Measurements from ENCODE around the gene OR13J1. TPM values are rescaled to one million over a fixed set of nuclear protein-coding genes. Genes with fewer than 3 reads are reported as not detected.
"Not testable (repeated sequence)": the region's sequence is repeated elsewhere in the genome, so short reads cannot be mapped to it uniquely, and the experiment has no call there.

OR13J1 gene
- total RNA-seq, 2 experiments from 2014 or later: not detected

GRCh38 chr9:35892051-35892450, 21.9 kb upstream of the OR13J1 start:
- Histone ChIP-seq H3K4me3 (ENCODE audit: low read length) (no peak overlapping the region), H3K36me3 (ENCODE audit: insufficient read depth, low read length) (no peaks in the 10 kb centered on the region), H3K27me3 (ENCODE audit: control insufficient read depth in 1 of 2, insufficient read depth in 2 of 2, low read length in 2 of 2) (peaks cover 2 to 10% of the 10 kb centered on the region in 2 experiments), H3K27ac (ENCODE audit: low read depth in 1 of 2, low read length in 2 of 2) (no peak overlapping the region), H3K4me1 (ENCODE audit: insufficient read depth, low read length) (no peaks in the 10 kb centered on the region), H3K9me3 (ENCODE audit: control insufficient read depth in 1 of 2, insufficient read depth in 1 of 2, low read length in 2 of 2) (no peaks in the 10 kb centered on the region)
- no peak overlapping the region for H3K27ac Mint-ChIP-seq
- no peaks in the 10 kb centered on the region for H3K9me3 Mint-ChIP-seq
- DNase-seq: no peak
- ChIA-PET POLR2A (no interaction called here), CTCF (interaction anchor here (1.5 kb wide), 1 partner anchor 10 kb away, joined by 4 read pairs; no protein-coding TSS in a partner anchor)
- ATAC-seq (ENCODE audit: poor library complexity): no peak
- H3K4me3 Mint-ChIP-seq: no peak overlapping the region
- H3K27me3 Mint-ChIP-seq: peaks cover 14% of the 10 kb centered on the region
- H3K4me1 Mint-ChIP-seq (ENCODE audit: low read depth): no peaks in the 10 kb centered on the region
- intact Hi-C loops (cut with DNase I, micrococcal nuclease): no loop called here
- no peaks in the 10 kb centered on the region for H3K36me3 Mint-ChIP-seq (ENCODE audit: low read depth)
- TF ChIP-seq CTCF (IDR thresholded peaks at IDR 0.05): no peak

GRCh38 chr9:35891646-35892045, 21.4 kb upstream of the OR13J1 start:
- H3K27me3 Mint-ChIP-seq: peaks cover 14% of the 10 kb centered on the region
- no peaks in the 10 kb centered on the region for H3K4me1 Mint-ChIP-seq (ENCODE audit: low read depth)
- ATAC-seq (ENCODE audit: poor library complexity) (no peak), DNase-seq (no peak)
- no peaks in the 10 kb centered on the region for H3K36me3 Mint-ChIP-seq (ENCODE audit: low read depth)
- CTCF ChIA-PET: interaction anchor here (1.5 kb wide), 1 partner anchor 9 kb away, joined by 4 read pairs; no protein-coding TSS in a partner anchor
- Histone ChIP-seq H3K4me1 (ENCODE audit: insufficient read depth, low read length) (no peaks in the 10 kb centered on the region), H3K27ac (ENCODE audit: low read depth in 1 of 2, low read length in 2 of 2) (no peak overlapping the region), H3K9me3 (ENCODE audit: control insufficient read depth in 1 of 2, insufficient read depth in 1 of 2, low read length in 2 of 2) (no peaks in the 10 kb centered on the region), H3K27me3 (ENCODE audit: control insufficient read depth in 1 of 2, insufficient read depth in 2 of 2, low read length in 2 of 2) (peaks cover 2 to 10% of the 10 kb centered on the region in 2 experiments), H3K36me3 (ENCODE audit: insufficient read depth, low read length) (no peaks in the 10 kb centered on the region), H3K4me3 (ENCODE audit: low read length) (no peak overlapping the region)
- POLR2A ChIA-PET: no interaction called here
- H3K9me3 Mint-ChIP-seq: no peaks in the 10 kb centered on the region
- intact Hi-C loops (cut with DNase I, micrococcal nuclease): no loop called here
- TF ChIP-seq CTCF (IDR thresholded peaks at IDR 0.05): no peak
- no peak overlapping the region for H3K4me3 Mint-ChIP-seq
- no peak overlapping the region for H3K27ac Mint-ChIP-seq

GRCh38 chr9:35884908-35885307, 14.7 kb upstream of the OR13J1 start:
- H3K36me3 Mint-ChIP-seq (ENCODE audit: low read depth); CTCF ChIA-PET; H3K27me3 Mint-ChIP-seq; H3K27me3 ChIP-seq (ENCODE audit: control insufficient read depth in 1 of 2, insufficient read depth in 2 of 2, low read length in 2 of 2); H3K4me3 Mint-ChIP-seq; DNase-seq; H3K27ac ChIP-seq (ENCODE audit: low read depth in 1 of 2, low read length in 2 of 2); POLR2A ChIA-PET; H3K4me1 Mint-ChIP-seq (ENCODE audit: low read depth); H3K4me3 ChIP-seq (ENCODE audit: low read length); H3K36me3 ChIP-seq (ENCODE audit: insufficient read depth, low read length); H3K9me3 Mint-ChIP-seq; ATAC-seq (ENCODE audit: poor library complexity); H3K9me3 ChIP-seq (ENCODE audit: control insufficient read depth in 1 of 2, insufficient read depth in 1 of 2, low read length in 2 of 2); H3K27ac Mint-ChIP-seq; H3K4me1 ChIP-seq (ENCODE audit: insufficient read depth, low read length): not testable (repeated sequence)
- intact Hi-C loops (cut with DNase I, micrococcal nuclease): loop anchor here (5.0 to 10.0 kb wide), 5 partner anchors 58 to 768 kb away; partner anchors contain the start of genes FAM221B (in 2 of the 2), TMEM8B (in 2 of the 2) and ATOSB (in 1 of the 2)

GRCh38 chr9:35882996-35883395, 12.8 kb upstream of the OR13J1 start:
- no peak for TF ChIP-seq CTCF (IDR thresholded peaks at IDR 0.05)
- Histone ChIP-seq H3K4me1 (ENCODE audit: insufficient read depth, low read length) (no peaks in the 10 kb centered on the region), H3K9me3 (ENCODE audit: control insufficient read depth in 1 of 2, insufficient read depth in 1 of 2, low read length in 2 of 2) (peaks cover 0 to 2% of the 10 kb centered on the region in 2 experiments), H3K27ac (ENCODE audit: low read depth in 1 of 2, low read length in 2 of 2) (no peak overlapping the region), H3K36me3 (ENCODE audit: insufficient read depth, low read length) (no peaks in the 10 kb centered on the region), H3K4me3 (ENCODE audit: low read length) (no peak overlapping the region), H3K27me3 (ENCODE audit: control insufficient read depth in 1 of 2, insufficient read depth in 2 of 2, low read length in 2 of 2) (no peaks in the 10 kb centered on the region)
- H3K4me1 Mint-ChIP-seq (ENCODE audit: low read depth): no peaks in the 10 kb centered on the region
- H3K27me3 Mint-ChIP-seq: peaks cover 10% of the 10 kb centered on the region
- ChIA-PET POLR2A (no interaction called here), CTCF (interaction anchor here (1.2 to 1.6 kb wide), 10 partner anchors 14 to 155 kb away, joined by 3 to 32 read pairs (median 4); partner anchors contain the start of genes NPR2 and SPAG8)
- intact Hi-C loops (cut with DNase I, micrococcal nuclease): loop anchor here (1.0 to 10.0 kb wide), 9 partner anchors 56 to 766 kb away; partner anchors contain the start of genes FAM221B (in 2 of the 2), TMEM8B (in 2 of the 2), ATOSB (in 1 of the 2) and CCDC107 (in 1 of the 2)
- H3K27ac Mint-ChIP-seq: no peak overlapping the region
- no peak for DNase-seq
- H3K4me3 Mint-ChIP-seq: no peak overlapping the region
- ATAC-seq (ENCODE audit: poor library complexity): no peak
- H3K36me3 Mint-ChIP-seq (ENCODE audit: low read depth): no peaks in the 10 kb centered on the region
- no peaks in the 10 kb centered on the region for H3K9me3 Mint-ChIP-seq
